ENCODE measurements around the gene CEBPA. TPM values are rescaled to one million over a fixed set of nuclear protein-coding genes. Genes with fewer than 3 reads are reported as not detected.

Gene CEBPA
- total RNA-seq, 1 donor from 2014 or later: 0.51 TPM

DNA sequence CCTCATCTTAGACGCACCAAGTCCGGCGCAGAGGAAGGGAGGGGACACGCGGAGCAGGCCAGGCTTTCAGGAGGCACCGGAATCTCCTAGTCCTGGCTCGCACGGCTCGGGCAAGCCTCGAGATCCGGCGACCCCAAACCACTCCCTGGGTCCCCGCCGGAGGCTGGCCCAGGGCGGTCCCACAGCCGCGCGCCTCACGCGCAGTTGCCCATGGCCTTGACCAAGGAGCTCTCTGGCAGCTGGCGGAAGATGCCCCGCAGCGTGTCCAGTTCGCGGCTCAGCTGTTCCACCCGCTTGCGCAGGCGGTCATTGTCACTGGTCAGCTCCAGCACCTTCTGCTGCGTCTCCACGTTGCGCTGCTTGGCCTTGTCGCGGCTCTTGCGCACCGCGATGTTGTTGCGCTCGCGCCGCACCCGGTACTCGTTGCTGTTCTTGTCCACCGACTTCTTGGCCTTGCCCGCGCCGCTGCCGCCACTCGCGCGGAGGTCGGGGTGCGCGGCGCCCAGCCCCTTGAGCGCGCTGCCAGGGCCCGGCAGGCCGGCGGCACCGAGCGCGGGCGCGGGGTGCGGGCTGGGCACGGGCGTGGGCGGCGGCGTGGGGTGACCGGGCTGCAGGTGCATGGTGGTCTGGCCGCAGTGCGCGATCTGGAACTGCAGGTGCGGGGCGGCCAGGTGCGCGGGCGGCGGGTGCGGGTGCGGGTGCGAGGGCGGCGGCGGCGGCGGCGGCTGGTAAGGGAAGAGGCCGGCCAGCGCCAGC, 1.0 kb downstream of the CEBPA start:
- ATAC-seq (ENCODE audit: low read depth) (no peak), DNase-seq (no peak)
- Mint-ChIP-seq H3K9me3 (no peaks in the 10 kb centered on the region), H3K4me1 (peaks cover 7% of the 10 kb centered on the region), H3K4me3 (peak overlapping the region; percentile 64), H3K27me3 (peaks cover 34% of the 10 kb centered on the region), H3K27ac (no peak overlapping the region), H3K36me3 (ENCODE audit: low read depth) (no peaks in the 10 kb centered on the region)
- TF ChIP-seq, protein P1, sequence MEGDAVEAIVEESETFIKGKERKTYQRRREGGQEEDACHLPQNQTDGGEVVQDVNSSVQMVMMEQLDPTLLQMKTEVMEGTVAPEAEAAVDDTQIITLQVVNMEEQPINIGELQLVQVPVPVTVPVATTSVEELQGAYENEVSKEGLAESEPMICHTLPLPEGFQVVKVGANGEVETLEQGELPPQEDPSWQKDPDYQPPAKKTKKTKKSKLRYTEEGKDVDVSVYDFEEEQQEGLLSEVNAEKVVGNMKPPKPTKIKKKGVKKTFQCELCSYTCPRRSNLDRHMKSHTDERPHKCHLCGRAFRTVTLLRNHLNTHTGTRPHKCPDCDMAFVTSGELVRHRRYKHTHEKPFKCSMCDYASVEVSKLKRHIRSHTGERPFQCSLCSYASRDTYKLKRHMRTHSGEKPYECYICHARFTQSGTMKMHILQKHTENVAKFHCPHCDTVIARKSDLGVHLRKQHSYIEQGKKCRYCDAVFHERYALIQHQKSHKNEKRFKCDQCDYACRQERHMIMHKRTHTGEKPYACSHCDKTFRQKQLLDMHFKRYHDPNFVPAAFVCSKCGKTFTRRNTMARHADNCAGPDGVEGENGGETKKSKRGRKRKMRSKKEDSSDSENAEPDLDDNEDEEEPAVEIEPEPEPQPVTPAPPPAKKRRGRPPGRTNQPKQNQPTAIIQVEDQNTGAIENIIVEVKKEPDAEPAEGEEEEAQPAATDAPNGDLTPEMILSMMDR (IDR thresholded peaks at IDR 0.05): no peak
- ChIA-PET CTCF (no interaction called here), POLR2A (interaction anchor here (1.1 kb wide), 1 partner anchor 72 kb away, joined by 3 read pairs; no protein-coding TSS in a partner anchor)
- intact Hi-C loops (cut with micrococcal nuclease): loop anchor here (10.0 kb wide), 1 partner anchor 103 kb away; no protein-coding TSS in a partner anchor

DNA sequence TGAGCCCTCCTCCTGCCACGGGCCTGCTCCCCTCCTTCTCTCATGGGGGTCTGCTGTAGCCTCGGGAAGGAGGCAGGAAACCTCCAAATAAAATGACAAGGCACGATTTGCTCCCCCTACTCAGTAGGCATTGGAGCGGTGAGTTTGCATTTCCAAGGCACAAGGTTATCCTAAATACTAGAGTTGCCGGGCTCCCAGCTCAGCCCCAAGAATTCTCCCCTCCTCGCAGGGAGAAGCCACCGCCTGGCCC, 1.5 kb downstream of the CEBPA start:
- POLR2A ChIA-PET: interaction anchor here (1.1 kb wide), 1 partner anchor 72 kb away, joined by 3 read pairs; no protein-coding TSS in a partner anchor

DNA sequence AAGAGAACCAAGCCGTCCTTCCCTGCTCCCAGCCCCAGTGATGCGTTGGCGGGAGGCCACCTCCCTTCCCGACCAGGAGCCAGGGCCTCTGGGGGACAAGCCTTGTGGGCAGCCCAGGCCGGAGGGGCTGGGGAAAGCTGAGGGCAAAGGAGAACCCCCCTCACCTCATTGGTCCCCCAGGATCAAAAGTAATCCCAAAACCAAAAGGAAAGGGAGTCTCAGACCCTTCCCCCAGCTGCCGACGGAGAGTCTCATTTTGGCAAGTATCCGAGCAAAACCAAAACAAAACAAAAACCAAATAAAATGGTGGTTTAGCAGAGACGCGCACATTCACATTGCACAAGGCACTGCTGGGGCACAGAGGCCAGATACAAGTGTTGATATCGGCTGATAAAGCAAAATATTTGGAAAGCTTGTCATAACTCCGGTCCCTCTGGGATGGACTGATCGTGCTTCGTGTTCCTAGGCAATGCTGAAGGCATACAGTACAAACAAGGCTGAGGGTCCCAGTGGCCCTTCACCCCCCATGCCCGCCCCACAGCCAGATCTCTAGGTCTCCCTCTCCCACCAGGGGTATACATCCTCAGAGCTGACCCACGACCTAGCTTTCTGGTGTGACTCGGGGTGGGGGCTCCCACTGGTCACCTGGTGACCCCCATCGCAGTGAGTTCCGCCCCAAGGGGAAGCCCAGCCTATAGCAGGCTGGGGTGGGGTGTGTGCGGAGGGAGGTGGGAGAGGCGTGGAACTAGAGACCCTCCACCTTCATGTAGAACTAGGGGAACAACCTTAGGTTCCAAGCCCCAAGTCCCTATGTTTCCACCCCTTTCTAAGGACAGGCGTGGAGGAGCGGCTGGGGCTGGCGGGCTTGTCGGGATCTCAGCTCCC, 2.1 kb downstream of the CEBPA start:
- DNase-seq (no peak), ATAC-seq (ENCODE audit: low read depth) (no peak)
- Mint-ChIP-seq H3K9me3 (no peaks in the 10 kb centered on the region), H3K27me3 (peaks cover 36% of the 10 kb centered on the region), H3K36me3 (ENCODE audit: low read depth) (no peaks in the 10 kb centered on the region), H3K4me3 (no peak overlapping the region), H3K27ac (no peak overlapping the region), H3K4me1 (peaks cover 7% of the 10 kb centered on the region)
- CTCF ChIA-PET: no interaction called here
- intact Hi-C loops (cut with micrococcal nuclease): loop anchor here (10.0 kb wide), 1 partner anchor 105 kb away; no protein-coding TSS in a partner anchor
- POLR2A ChIA-PET: interaction anchor here (1.1 kb wide), 1 partner anchor 73 kb away, joined by 3 read pairs; no protein-coding TSS in a partner anchor
- TF ChIP-seq, protein P1 (IDR thresholded peaks at IDR 0.05): no peak

More for the DNA sequence above, 1.5 kb downstream of the CEBPA start:
- CTCF ChIA-PET: no interaction called here
- Mint-ChIP-seq H3K4me1 (peaks cover 7% of the 10 kb centered on the region), H3K27ac (no peak overlapping the region), H3K36me3 (ENCODE audit: low read depth) (no peaks in the 10 kb centered on the region), H3K9me3 (no peaks in the 10 kb centered on the region), H3K4me3 (no peak overlapping the region), H3K27me3 (peaks cover 33% of the 10 kb centered on the region)
- TF ChIP-seq, protein P1 (IDR thresholded peaks at IDR 0.05): no peak
- ATAC-seq (ENCODE audit: low read depth): no peak
- intact Hi-C loops (cut with micrococcal nuclease): loop anchor here (10.0 kb wide), 1 partner anchor 104 kb away; no protein-coding TSS in a partner anchor
- no peak for DNase-seq

DNA sequence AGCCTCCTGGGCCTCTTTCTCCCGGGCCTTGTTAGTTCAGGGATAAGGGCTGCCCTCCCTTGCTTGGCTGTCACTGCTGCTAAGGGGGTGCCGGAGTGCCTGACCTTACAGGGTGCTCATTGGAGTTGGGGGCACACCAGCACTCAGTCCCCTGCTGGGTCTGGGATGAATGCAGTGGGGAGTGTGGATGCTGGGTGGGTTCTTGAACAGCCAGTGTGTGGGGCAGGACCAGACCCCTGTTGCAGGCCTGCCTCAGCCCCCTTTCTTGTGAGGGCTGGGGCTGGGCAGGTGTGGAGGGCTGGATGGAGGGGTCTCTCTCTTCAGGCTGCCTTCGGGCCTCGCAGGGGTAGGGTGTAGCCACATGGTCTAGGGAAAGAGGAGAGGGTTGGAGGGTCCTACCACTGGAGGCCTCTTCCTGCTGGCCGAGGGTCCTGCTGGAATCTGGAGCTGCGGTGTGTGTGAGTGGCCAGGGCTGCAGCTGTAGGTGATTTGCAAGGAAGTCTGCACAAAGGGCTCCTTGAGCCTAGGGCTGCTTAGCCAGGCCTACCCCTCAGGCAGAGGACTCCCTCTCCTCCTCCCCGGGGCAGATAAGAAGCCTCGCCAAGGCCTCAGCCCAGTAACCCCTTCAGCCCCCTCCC, 3.2 kb downstream of the CEBPA start:
- ChIA-PET POLR2A (no interaction called here), CTCF (no interaction called here)
- Mint-ChIP-seq H3K27me3 (peaks cover 29% of the 10 kb centered on the region), H3K4me1 (peaks cover 7% of the 10 kb centered on the region), H3K9me3 (no peaks in the 10 kb centered on the region), H3K27ac (no peak overlapping the region), H3K36me3 (ENCODE audit: low read depth) (no peaks in the 10 kb centered on the region), H3K4me3 (no peak overlapping the region)
- ATAC-seq (ENCODE audit: low read depth): no peak
- no peak for DNase-seq
- intact Hi-C loops (cut with micrococcal nuclease): no loop called here
- TF ChIP-seq, protein P1 (IDR thresholded peaks at IDR 0.05): no peak

Data from activated B cell treated with CpG ODN at 0.5 μM for 24 hours (primary cell).